HepG2 (cell line): Measurements from ENCODE around the gene TRNT1. TPM values are rescaled to one million over a fixed set of nuclear protein-coding genes. Genes with fewer than 3 reads are reported as not detected.

Source experiments
- BATF2 ChIP-seq: sonication (generic); formaldehyde crosslinking; IDR thresholded peaks from 2 replicates; pipeline ENCODE4 v1.8.0; 2022; ENCODE audit warnings: mild to moderate bottlenecking, missing genetic modification reagents, moderate library complexity
- ESRRA ChIP-seq: sonication (generic); formaldehyde crosslinking; IDR thresholded peaks from 2 replicates; pipeline ENCODE4 v1.5.1; 2020; ENCODE audit warnings: mild to moderate bottlenecking, low read depth, missing genetic modification reagents
- HDAC2 ChIP-seq: sonication (generic); formaldehyde crosslinking; IDR thresholded peaks from 2 replicates; pipeline ENCODE4 v1.4.0; 2020; ENCODE audit warnings: missing genetic modification reagents
- HNF1B ChIP-seq: sonication (generic); formaldehyde crosslinking; IDR thresholded peaks from 2 replicates; pipeline ENCODE4 v1.5.1; 2020; ENCODE audit warnings: mild to moderate bottlenecking, moderate library complexity, missing genetic modification reagents
- IRF1 ChIP-seq: sonication (generic); formaldehyde crosslinking; IDR thresholded peaks from 2 replicates; pipeline ENCODE4 v1.4.0; 2020; ENCODE audit warnings: low read depth, mild to moderate bottlenecking, missing genetic modification reagents
- NCOA5 ChIP-seq: sonication (generic); formaldehyde crosslinking; IDR thresholded peaks from 2 replicates; pipeline ENCODE4 v1.4.0; 2020; ENCODE audit warnings: missing genetic modification reagents
- PATZ1 ChIP-seq: sonication (generic); formaldehyde crosslinking; IDR thresholded peaks from 2 replicates; pipeline ENCODE4 v1.4.0; 2020; ENCODE audit warnings: missing genetic modification reagents
- POGZ ChIP-seq: sonication (generic); formaldehyde crosslinking; IDR thresholded peaks from 2 replicates; pipeline ENCODE4 v1.4.0; 2020; ENCODE audit warnings: mild to moderate bottlenecking, missing genetic modification reagents
- SNAI1 ChIP-seq: sonication (generic); formaldehyde crosslinking; IDR thresholded peaks from 2 replicates; pipeline ENCODE4 v1.5.0; 2020; ENCODE audit warnings: mild to moderate bottlenecking, missing genetic modification reagents, borderline replicate concordance
- TAF15 ChIP-seq: fragments of 200-400 bp; formaldehyde crosslinking; IDR thresholded peaks from one replicate; pipeline ENCODE4 v1.6.1; 2018; ENCODE audit warnings: mild to moderate bottlenecking, low read depth, low read length; ENCODE audit not compliant: poor library complexity, severe bottlenecking
- TRIM22 ChIP-seq: fragments of 450-650 bp; IDR thresholded peaks from 2 replicates; pipeline ENCODE4 v1.6.1; 2017
- ZBTB26 ChIP-seq: IDR thresholded peaks from 2 replicates; pipeline ENCODE4 v1.6.1; 2016; ENCODE audit warnings: missing compliant biosample characterization, missing genetic modification reagents, borderline replicate concordance
- ZFP36L1 ChIP-seq: sonication (generic); formaldehyde crosslinking; IDR thresholded peaks from 2 replicates; pipeline ENCODE4 v1.8.0; 2022; ENCODE audit warnings: mild to moderate bottlenecking, missing genetic modification reagents, moderate library complexity
- ZFY ChIP-seq: sonication (generic); formaldehyde crosslinking; IDR thresholded peaks from 2 replicates; pipeline ENCODE4 v1.4.0; 2020; ENCODE audit warnings: missing genetic modification reagents
- ZNF251 ChIP-seq: sonication (generic); formaldehyde crosslinking; IDR thresholded peaks from 2 replicates; pipeline ENCODE4 v1.9.0; 2021; ENCODE audit warnings: mild to moderate bottlenecking, missing genetic modification reagents
- ZNF30 ChIP-seq: sonication (generic); formaldehyde crosslinking; IDR thresholded peaks from 2 replicates; pipeline ENCODE4 v1.5.0; 2020; ENCODE audit warnings: mild to moderate bottlenecking, missing genetic modification reagents
- ZNF574 ChIP-seq: sonication (generic); formaldehyde crosslinking; IDR thresholded peaks from 2 replicates; pipeline ENCODE4 v1.4.0; 2020; ENCODE audit warnings: missing genetic modification reagents
- ZNF670 ChIP-seq: sonication (generic); formaldehyde crosslinking; IDR thresholded peaks from 2 replicates; pipeline ENCODE4 v1.8.0; 2022; ENCODE audit warnings: mild to moderate bottlenecking, missing genetic modification reagents, borderline replicate concordance
- polyA plus RNA-seq, 8 experiments: library from polyadenylated mRNA; depleted of rRNA in 3 of 8; stranded (reverse) in 7 of 8; unstranded in 1 of 8; fragments of >200 nt; fragmentation: Illumina TruSeq in 4 of 8; extraction: Trizol in 4 of 8; gene quantifications; 2 replicates each; pipeline versions ENCODE4 v1.2.1 to v1.2.3, GENCODE V29; 2011 to 2016; ENCODE audit warnings: low read depth in 4 of 8, missing spikeins in 1 of 8, mixed read lengths in 1 of 8; ENCODE audit not compliant: insufficient read depth in 1 of 8
- total RNA-seq, 5 experiments: library from RNA; depleted of rRNA; stranded (reverse); fragments of >200 nt; fragmentation: Illumina TruSeq; extraction: Trizol; gene quantifications; 2 replicates each; pipeline ENCODE4 v1.2.3, GENCODE V29; 2016; ENCODE audit warnings: low read depth in 1 of 5

Gene TRNT1
- total and polyA plus RNA-seq, 2 of the 13 experiments (the other 11 are each of a cell fraction or from before 2014, with no cell fraction given) = 9.4 to 27.7 TPM

- TF ChIP-seq ZNF574 (CRISPR knock-in tag) (peak; percentile 100), ZNF670 (peak; percentile 79), ZFY (peak; percentile 96), ZFP36L1 (CRISPR knock-in tag) (no peak), TAF15 (peak; percentile 71), TRIM22 (no peak), ZNF251 (CRISPR knock-in tag) (no peak), BATF2 (CRISPR knock-in tag) (peak; percentile 83; the same call in 1 of the 2 replicates), NCOA5 (no peak), SNAI1 (CRISPR knock-in tag) (0 out of 2 replicates have a peak, but pooled peaks have one; percentile 61), POGZ (CRISPR knock-in tag) (peak; percentile 99), IRF1 (CRISPR knock-in tag) (0 out of 2 replicates have a peak, but pooled peaks have one; percentile 57), ESRRA (CRISPR knock-in tag) (0 out of 2 replicates have a peak, but pooled peaks have one; percentile 46), HDAC2 (CRISPR knock-in tag) (peak; percentile 96), ZBTB26 (CRISPR knock-in tag) (peak; percentile 88), PATZ1 (CRISPR knock-in tag) (no peak), ZNF30 (no peak), HNF1B (CRISPR knock-in tag) (peak; percentile 83; the same call in 1 of the 2 replicates)
Measured at GRCh38 chr3:3179407-3180094, 52.8 kb downstream of the TRNT1 start, which contains the start of gene CRBN (continued).
